Endodermal cell (in vitro differentiated cells): ENCODE measurements around the gene PRR30. TPM values are rescaled to one million over a fixed set of nuclear protein-coding genes. Genes with fewer than 3 reads are reported as not detected.
A peak's percentile ranks its signal among the peaks of the same experiment; 100 is the strongest.
"Not testable (repeated sequence)": the region's sequence is repeated elsewhere in the genome, so short reads cannot be mapped to it uniquely, and the experiment has no call there.

Source experiments
- DNase-seq: peaks from one replicate; pipeline ENCODE4 v3.0.0-alpha.2; 2017
- H3K27ac ChIP-seq: 2 replicates; pipeline ENCODE4 v1.5.1; 2013; ENCODE audit warnings: mild to moderate bottlenecking, low read depth, low read length, moderate library complexity
- H3K27me3 ChIP-seq: 2 replicates; pipeline ENCODE4 v1.6.1; 2013; ENCODE audit warnings: mild to moderate bottlenecking, low read length, moderate library complexity; ENCODE audit not compliant: insufficient read depth, control insufficient read depth, poor library complexity, severe bottlenecking
- H3K36me3 ChIP-seq: 2 replicates; pipeline ENCODE4 v1.7.0; 2013; ENCODE audit warnings: mild to moderate bottlenecking, low read length, moderate library complexity; ENCODE audit not compliant: control insufficient read depth, insufficient read depth
- H3K4me1 ChIP-seq: one replicate; pipeline ENCODE4 v1.7.0; 2013; ENCODE audit warnings: low read length; ENCODE audit not compliant: control insufficient read depth, insufficient read depth
- H3K4me3 ChIP-seq: 2 replicates; pipeline ENCODE4 v1.5.1; 2013; ENCODE audit warnings: mild to moderate bottlenecking, low read length, moderate library complexity
- H3K9ac ChIP-seq: 2 replicates; pipeline ENCODE4 v1.6.1; 2013; ENCODE audit warnings: mild to moderate bottlenecking, low read length, moderate library complexity; ENCODE audit not compliant: poor library complexity, severe bottlenecking; ENCODE audit errors: extremely low read depth
- H3K9me3 ChIP-seq: 2 replicates; pipeline ENCODE4 v1.6.1; 2013; ENCODE audit warnings: mild to moderate bottlenecking, low read length, moderate library complexity; ENCODE audit not compliant: control insufficient read depth
- H3K27ac Mint-ChIP-seq: 2 replicates; pipeline ENCODE4 v1.8.0; 2020; ENCODE audit warnings: mixed read lengths
- H3K27me3 Mint-ChIP-seq: 2 replicates; pipeline ENCODE4 v1.8.0; 2021; ENCODE audit warnings: mild to moderate bottlenecking, mixed read lengths; ENCODE audit not compliant: insufficient read depth
- H3K36me3 Mint-ChIP-seq: 2 replicates; pipeline ENCODE4 v1.8.0; 2020; ENCODE audit warnings: low read depth, mixed read lengths
- H3K4me1 Mint-ChIP-seq: 2 replicates; pipeline ENCODE4 v1.8.0; 2020; ENCODE audit warnings: mixed read lengths
- H3K4me3 Mint-ChIP-seq: 2 replicates; pipeline ENCODE4 v1.8.0; 2020; ENCODE audit warnings: mild to moderate bottlenecking, moderate library complexity, mixed read lengths
- H3K9me3 Mint-ChIP-seq: 2 replicates; pipeline ENCODE4 v1.8.0; 2020; ENCODE audit warnings: mild to moderate bottlenecking, mixed read lengths
- WGBS, 2 experiments: methylation state at CpG; one replicate each; pipeline versions ENCODE4 v1.1.5 to v1.1.7; 2013; ENCODE audit warnings: missing lambda C conversion rate in 2 of 2, mixed read lengths in 1 of 2; ENCODE audit not compliant: insufficient coverage in 1 of 2, insufficient read length in 1 of 2; 5-methylcytosine and 5-hydroxymethylcytosine counted together
- total RNA-seq, 2 donors: library from RNA; stranded (reverse); fragmentation: NEBNext Ultra II Directional in 1 of 2; extraction: Animal tissue kit (Norgen Biotek cat#: 25700) in 1 of 2; gene quantifications; 2 replicates in 1 of 2; 3 replicates in 1 of 2; pipeline ENCODE4 v1.2.1, GENCODE V29; 2021
- TF ChIP-seq, protein P1 (sequence below): fragments of 200-600 bp; sonication (generic); conservative IDR thresholded peaks from 2 replicates; pipeline ENCODE4 v1.5.0; 2021; ENCODE audit warnings: antibody characterized with exemption, mild to moderate bottlenecking

The PRR30 gene
- total RNA-seq, 2 donors from 2014 or later = not detected

GRCh38 chr2:27118525-27119329 is 20.5 kb downstream of the PRR30 start, which contains the start of gene CGREF1:
Gene CGREF1, minus strand, starts transcription at chr2:27119128. Its CDS starts 14,762 bp downstream, at chr2:27104366.
- H3K27me3 Mint-ChIP-seq = peaks cover 74% of the 10 kb centered on the region
- peaks cover 69% of the 10 kb centered on the region for H3K27me3 ChIP-seq
- DNase-seq = peak; percentile 76
- H3K36me3 ChIP-seq = no peaks in the 10 kb centered on the region
- peak within 1 kb of the TSS; percentile 53 for H3K4me3 Mint-ChIP-seq
- no peaks in the 10 kb centered on the region for H3K4me1 ChIP-seq
- no peak within 1 kb of the TSS for H3K9ac ChIP-seq
- no peaks in the 10 kb centered on the region for H3K36me3 Mint-ChIP-seq
- H3K27ac ChIP-seq = no peak within 1 kb of the TSS
- peaks cover 13% of the 10 kb centered on the region for H3K4me1 Mint-ChIP-seq
- no peak within 1 kb of the TSS for H3K27ac Mint-ChIP-seq
- 10 to 46% methylated on average over 17 to 84 of the region's 84 CpGs for WGBS, 2 experiments
- no peaks in the 10 kb centered on the region for H3K9me3 ChIP-seq
- H3K9me3 Mint-ChIP-seq = peaks cover 3% of the 10 kb centered on the region
- TF ChIP-seq, protein P1, sequence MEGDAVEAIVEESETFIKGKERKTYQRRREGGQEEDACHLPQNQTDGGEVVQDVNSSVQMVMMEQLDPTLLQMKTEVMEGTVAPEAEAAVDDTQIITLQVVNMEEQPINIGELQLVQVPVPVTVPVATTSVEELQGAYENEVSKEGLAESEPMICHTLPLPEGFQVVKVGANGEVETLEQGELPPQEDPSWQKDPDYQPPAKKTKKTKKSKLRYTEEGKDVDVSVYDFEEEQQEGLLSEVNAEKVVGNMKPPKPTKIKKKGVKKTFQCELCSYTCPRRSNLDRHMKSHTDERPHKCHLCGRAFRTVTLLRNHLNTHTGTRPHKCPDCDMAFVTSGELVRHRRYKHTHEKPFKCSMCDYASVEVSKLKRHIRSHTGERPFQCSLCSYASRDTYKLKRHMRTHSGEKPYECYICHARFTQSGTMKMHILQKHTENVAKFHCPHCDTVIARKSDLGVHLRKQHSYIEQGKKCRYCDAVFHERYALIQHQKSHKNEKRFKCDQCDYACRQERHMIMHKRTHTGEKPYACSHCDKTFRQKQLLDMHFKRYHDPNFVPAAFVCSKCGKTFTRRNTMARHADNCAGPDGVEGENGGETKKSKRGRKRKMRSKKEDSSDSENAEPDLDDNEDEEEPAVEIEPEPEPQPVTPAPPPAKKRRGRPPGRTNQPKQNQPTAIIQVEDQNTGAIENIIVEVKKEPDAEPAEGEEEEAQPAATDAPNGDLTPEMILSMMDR = no peak
- H3K4me3 ChIP-seq = peak within 1 kb of the TSS; percentile 58

DNA sequence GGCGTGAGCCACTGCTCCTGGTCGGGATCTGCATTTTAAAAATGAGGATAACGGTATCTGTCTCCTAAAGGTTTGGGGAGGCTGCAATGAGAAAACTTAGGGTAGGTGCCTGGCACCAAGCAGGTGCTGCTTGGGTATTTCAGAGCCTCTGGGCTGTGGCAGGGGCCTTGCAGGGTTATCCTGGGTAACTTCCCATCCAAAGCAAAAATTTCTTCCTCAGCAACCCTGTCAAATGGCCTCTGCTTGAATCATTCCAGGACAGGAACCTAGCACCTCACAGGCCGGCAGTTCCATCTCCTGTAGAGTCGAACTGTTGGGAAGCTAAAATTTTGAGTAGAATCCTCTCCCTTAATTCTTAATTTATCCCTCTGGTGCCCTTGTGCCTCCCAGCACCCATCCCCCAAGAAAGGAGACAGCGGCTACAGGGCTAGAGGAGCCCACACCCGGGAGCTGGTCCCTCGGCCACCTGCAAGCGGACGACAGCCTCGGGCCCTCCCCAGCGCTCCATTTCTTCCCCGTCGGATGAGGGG is 21.1 kb downstream of the PRR30 start:
- H3K27ac Mint-ChIP-seq = no peak overlapping the region

DNA sequence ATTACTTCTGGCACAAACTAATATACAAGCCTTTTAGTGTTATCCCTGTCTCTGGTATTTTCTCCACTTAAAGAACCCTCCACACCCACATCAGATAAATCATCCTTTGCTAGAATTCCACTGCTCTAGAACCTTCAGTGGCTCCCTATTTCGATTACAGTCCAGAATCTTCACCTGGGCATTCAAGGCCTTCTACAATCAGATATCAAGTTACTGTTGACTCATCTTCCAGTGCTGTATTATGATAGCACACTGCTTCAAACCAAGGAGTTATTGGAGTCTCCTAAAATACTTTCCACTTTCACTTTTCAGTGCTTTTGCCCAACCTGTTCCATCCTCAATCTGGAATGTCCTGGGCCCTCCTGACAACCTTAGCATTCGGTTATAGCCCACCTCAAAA is 23.7 kb downstream of the PRR30 start:
- no peaks in the 10 kb centered on the region for H3K4me1 ChIP-seq
- no peaks in the 10 kb centered on the region for H3K9me3 ChIP-seq
- H3K4me3 ChIP-seq = no peak overlapping the region
- peaks cover 4% of the 10 kb centered on the region for H3K4me1 Mint-ChIP-seq
- H3K27ac Mint-ChIP-seq = no peak overlapping the region
- H3K4me3 Mint-ChIP-seq = no peak overlapping the region
- H3K9ac ChIP-seq = no peak overlapping the region
- H3K36me3 Mint-ChIP-seq = no peaks in the 10 kb centered on the region
- no peak overlapping the region for H3K27ac ChIP-seq
- H3K36me3 ChIP-seq = no peaks in the 10 kb centered on the region
- H3K9me3 Mint-ChIP-seq = no peaks in the 10 kb centered on the region
- 79 to 87% methylated on average over 1 to 2 of the region's 2 CpGs for whole genome bisulfite sequencing, 2 experiments
- DNase-seq = no peak
- TF ChIP-seq, protein P1 = no peak
- H3K27me3 Mint-ChIP-seq = peaks cover 48% of the 10 kb centered on the region
- peaks cover 37% of the 10 kb centered on the region for H3K27me3 ChIP-seq

More for the DNA sequence above, 21.1 kb downstream of the PRR30 start:
- TF ChIP-seq, protein P1 = no peak
- Mint-ChIP-seq H3K4me3 (peak overlapping the region; percentile 36), H3K4me1 (peaks cover 10% of the 10 kb centered on the region), H3K9me3 (peaks cover 3% of the 10 kb centered on the region), H3K27me3 (peaks cover 70% of the 10 kb centered on the region), H3K36me3 (no peaks in the 10 kb centered on the region)
- Histone ChIP-seq H3K27ac (no peak overlapping the region), H3K36me3 (no peaks in the 10 kb centered on the region), H3K9ac (no peak overlapping the region), H3K9me3 (no peaks in the 10 kb centered on the region), H3K4me3 (peak overlapping the region; percentile 53), H3K4me1 (no peaks in the 10 kb centered on the region), H3K27me3 (peaks cover 62% of the 10 kb centered on the region)
- 23 to 34% methylated on average over 8 to 14 of the region's 14 CpGs for WGBS, 2 experiments
- DNase-seq = no peak

- not testable (repeated sequence) for H3K27ac Mint-ChIP-seq, DNase-seq, H3K4me1 Mint-ChIP-seq, H3K27ac ChIP-seq, H3K27me3 ChIP-seq, H3K4me3 Mint-ChIP-seq, H3K36me3 ChIP-seq, H3K9me3 Mint-ChIP-seq, H3K4me3 ChIP-seq, H3K9me3 ChIP-seq, H3K4me1 ChIP-seq, H3K36me3 Mint-ChIP-seq, H3K9ac ChIP-seq
- H3K27me3 Mint-ChIP-seq = peaks cover 14% of the 10 kb centered on the region
- WGBS, 2 experiments = 95 to 97% methylated on average over 12 to 49 of the region's 49 CpGs
Observed at GRCh38 chr2:27111392-27112078, 27.7 kb downstream of the PRR30 start.
